Cardiac septum (tissue), 1 donor: Measurements from ENCODE around the gene MXRA8. TPM values are rescaled to one million over a fixed set of nuclear protein-coding genes. Genes with fewer than 3 reads are reported as not detected.
"Not testable (repeated sequence)": the region's sequence is repeated elsewhere in the genome, so short reads cannot be mapped to it uniquely, and the experiment has no call there.

Source experiments
- DNase-seq: peaks from one replicate; pipeline ENCODE4 v3.0.0-alpha.2; 2020; ENCODE audit warnings: low spot score
- intact Hi-C: fragments of 100-400 bp; cut with DNase I; formaldehyde crosslinking; loops from one replicate; pipeline ENCODE4 v1.14.0; 2022
- total RNA-seq: library from RNA; stranded (reverse); fragmentation: NEBNext Ultra II Directional; extraction: Animal tissue kit (Norgen Biotek cat#: 25700); gene quantifications from one replicate; pipeline ENCODE4 v1.2.1, GENCODE V29; 2021
- donor health status: DM: no; HTN: no; CAD: no.

The MXRA8 gene
- total RNA-seq, 1 donor from 2014 or later, result 30.5 TPM

DNA sequence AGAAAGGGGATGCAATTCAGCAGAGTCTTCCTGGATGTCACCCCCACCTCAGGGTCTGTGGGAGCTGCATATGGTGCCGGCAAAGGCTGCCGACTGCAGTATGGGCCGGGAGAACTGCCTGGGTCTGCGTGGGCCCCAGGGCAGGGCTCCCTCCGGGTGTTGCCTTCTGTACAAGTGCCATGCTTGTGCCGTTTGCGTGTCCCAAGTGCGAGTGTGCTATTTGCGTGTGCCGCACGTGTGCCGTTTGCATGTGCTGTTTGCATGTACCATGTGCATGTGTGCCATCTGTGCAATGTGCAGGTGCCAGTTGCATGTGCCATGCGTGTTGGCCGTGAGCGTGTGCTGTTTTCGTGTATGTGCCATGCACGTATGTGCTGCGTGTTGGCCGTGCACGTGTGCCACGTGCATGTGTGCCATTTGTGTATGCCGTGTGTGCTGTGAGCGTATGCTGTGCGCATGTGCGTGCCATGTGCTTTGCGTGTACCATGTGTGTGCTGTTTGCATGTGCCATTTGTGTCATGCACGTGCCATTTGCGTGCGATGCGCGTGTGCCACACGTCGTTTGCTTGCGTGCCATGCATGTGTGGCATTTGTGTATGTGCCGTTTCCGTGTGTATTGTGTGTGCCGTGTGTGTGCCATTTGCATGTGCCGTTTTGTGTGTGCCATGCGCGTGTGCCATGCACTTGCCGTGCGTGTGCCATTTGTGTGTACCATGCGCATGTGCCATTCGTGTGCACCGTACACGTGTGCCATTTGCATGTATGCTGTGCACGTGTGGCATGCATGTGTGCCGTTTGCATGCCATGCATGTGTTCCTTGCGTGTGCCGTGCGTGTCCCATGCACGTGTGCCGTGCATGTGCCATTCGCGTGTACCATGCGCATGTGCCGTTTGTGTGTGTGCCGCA is 28.8 kb downstream of the MXRA8 start:
- DNase-seq, result no peak
- intact Hi-C loops, result no loop called here

DNA sequence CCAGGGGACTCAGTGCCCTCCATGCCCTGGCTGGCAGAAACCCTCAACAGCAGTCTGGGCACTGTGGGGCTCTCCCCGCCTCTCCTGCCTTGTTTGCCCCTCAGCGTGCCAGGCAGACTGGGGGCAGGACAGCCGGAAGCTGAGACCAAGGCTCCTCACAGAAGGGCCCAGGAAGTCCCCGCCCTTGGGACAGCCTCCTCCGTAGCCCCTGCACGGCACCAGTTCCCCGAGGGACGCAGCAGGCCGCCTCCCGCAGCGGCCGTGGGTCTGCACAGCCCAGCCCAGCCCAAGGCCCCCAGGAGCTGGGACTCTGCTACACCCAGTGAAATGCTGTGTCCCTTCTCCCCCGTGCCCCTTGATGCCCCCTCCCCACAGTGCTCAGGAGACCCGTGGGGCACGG is 30.1 kb downstream of the MXRA8 start:
- DNase-seq, result no peak
- intact Hi-C loops, result no loop called here

DNA sequence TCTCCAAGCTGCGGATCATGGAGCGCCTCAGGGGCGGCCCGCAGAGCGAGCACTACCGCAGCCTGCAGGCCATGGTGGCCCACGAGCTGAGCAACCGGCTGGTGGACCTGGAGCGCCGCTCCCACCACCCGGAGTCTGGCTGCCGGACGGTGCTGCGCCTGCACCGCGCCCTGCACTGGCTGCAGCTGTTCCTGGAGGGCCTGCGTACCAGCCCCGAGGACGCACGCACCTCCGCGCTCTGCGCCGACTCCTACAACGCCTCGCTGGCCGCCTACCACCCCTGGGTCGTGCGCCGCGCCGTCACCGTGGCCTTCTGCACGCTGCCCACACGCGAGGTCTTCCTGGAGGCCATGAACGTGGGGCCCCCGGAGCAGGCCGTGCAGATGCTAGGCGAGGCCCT is 31.1 kb downstream of the MXRA8 start:
- intact Hi-C loops, result no loop called here

DNA sequence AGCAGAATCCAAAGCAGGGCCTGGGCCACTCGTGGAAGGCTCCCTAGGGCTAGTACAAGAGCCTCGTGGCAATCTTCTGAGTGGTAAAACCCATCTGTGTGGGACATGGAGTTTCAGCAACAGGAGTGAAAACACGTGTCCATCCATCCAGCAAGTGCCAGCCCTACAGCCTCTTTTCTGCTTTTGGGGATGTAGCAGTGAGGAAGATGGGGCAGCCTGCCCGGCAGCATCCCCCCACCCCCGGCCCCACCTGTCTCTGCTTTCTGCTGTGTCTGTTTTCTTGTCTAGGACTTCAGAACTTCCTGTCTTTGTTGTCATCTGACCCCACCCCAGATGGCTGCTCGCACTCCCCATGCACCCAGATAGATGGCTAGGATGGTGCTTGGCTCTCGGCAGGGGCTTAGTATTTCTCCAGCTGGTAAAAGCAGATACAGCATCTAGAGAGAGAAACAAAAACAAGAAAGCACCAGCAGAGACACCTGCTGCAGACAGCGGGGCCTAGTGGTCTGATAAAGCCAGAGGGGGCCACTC is 32.2 kb downstream of the MXRA8 start:
- intact Hi-C loops, result no loop called here
- no peak for DNase-seq

More for the DNA sequence above, 31.1 kb downstream of the MXRA8 start:
- no peak for DNase-seq

DNA sequence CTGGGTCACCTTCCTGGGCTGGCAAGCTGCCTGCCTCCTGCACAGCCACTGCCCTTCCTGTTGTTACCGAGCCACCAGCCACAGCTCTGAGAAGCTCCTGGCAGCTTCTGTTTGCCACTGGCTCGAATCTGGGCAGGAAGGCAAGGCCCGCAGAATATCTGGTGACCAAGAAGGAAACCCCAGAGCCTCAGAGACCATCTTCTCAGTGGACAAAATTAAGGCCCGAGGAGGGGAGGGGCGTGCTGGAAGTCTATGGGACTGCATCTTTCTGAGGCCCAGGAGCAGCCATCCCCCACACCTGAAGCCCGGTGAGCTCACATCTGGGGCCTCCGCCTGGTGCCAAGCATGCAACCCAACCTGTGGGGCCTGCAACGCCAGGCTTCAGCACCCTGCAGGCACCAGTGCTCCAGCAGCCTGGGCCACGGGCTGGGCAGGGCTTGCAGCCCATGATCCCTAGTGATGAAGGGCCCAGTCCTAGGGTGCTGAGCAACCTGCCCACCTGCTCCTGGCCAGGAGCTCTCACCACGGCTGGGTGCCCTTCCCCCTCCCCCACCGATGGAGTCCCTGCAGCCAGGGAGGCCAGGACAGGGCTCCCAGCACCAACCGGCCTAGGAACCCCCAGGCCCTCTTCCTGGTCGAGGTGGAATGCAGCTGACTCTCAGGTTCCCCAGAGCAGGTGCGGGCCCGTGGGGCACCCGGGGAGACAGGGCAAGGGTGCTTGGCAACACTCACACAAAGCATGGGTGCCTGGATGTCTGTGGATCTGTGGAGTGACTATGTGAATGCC is 32.9 kb downstream of the MXRA8 start:
- DNase-seq, result no peak
- intact Hi-C loops, result loop anchor here (2.0 kb wide), 1 partner anchor 21 kb away; no protein-coding TSS in a partner anchor

DNA sequence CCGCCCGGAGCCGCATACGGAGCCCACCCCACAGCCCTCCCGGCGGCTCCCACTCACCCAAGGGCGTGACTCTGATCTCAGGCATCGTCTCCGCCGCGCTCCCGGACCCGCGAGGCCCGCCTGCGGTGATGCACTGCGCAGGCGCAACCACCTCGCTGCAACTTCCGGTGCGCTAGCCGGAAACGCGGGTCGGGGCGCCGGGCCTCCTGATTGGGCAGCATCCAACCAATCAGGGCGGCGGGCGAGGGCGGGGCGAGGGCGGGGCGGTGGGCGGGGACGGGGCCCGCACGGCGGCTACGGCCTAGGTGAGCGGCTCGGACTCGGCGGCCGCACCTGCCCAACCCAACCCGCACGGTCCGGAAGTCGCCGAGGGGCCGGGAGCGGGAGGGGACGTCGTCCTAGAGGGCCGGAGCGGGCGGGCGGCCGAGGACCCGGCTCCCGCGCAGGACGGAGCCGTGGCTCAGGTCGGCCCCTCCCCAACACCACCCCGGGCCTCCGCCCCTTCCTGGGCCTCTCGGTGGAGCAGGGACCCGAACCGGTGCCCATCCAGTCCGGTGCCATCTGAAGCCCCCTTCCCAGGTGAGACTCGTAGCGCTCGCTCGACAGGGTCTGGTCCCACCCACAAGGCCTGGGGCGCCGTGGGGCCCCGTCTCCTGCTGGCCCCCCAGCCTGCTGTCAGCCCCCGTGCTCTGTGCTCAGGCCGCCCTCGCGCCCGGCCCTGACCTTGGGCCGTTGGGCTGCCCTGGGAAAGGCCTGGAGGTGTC is 33.6 kb downstream of the MXRA8 start, which contains the start of the genes CPTP and INTS11:
Gene CPTP (plus strand): TSS at position 279 of the 764 bp plus-strand sequence. CDS start 2,109 bp downstream, outside the sequence.
Gene INTS11 (minus strand): TSS at position 137 of the 764 bp plus-strand sequence. CDS start 52 bp downstream, at position 85.
- intact Hi-C loops, result loop anchor here (2.0 kb wide), 1 partner anchor 22 kb away; no protein-coding TSS in a partner anchor

DNA sequence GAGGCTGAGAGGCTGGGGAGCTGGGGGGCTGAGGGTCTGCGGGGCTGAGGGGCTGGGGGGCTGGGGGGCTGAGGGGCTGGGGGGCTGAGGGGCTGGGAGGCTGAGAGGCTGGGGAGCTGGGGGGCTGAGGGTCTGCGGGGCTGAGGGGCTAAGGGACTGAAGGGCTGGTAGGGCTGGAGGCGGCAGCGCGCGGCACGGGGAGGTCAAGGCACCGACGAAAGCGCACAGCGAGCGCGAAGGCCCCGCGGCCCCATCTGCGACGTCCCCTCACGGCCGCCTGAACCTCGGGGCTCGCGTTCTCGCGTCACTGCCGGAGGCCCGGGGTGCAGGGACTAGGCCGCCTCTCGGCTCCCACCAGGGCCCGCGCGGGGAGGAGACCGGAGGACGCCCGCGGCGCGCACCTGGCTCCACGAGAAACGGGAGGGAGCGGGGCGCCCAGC is 34.3 kb downstream of the MXRA8 start:
- intact Hi-C loops, result loop anchor here (2.0 kb wide), 1 partner anchor 23 kb away; no protein-coding TSS in a partner anchor

More for the DNA sequence above, 33.6 kb downstream of the MXRA8 start, which contains the start of the genes CPTP and INTS11:
- peak; percentile 97 for DNase-seq

DNA sequence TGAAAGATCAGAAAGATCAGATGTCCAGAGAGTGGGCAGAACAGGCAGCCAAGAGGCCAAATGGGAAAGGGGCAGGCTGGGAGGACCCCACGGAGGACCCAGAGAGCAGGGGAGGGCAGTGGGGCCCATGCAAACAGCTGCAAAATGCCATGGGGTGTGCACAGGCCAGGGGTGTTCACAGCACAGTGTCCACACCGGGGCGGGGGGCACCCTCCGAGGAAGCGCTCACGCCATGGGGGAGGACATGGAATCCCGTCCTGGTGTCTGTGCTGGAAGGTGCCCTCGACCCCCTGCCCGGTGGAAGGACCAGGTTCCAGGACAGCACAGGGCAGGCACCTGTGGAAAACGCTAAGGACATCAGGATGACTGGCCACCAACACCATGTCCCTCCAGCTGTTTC is 35.4 kb downstream of the MXRA8 start:
- DNase-seq, result no peak

More for the DNA sequence above, 34.3 kb downstream of the MXRA8 start:
- DNase-seq, result no peak

DNA sequence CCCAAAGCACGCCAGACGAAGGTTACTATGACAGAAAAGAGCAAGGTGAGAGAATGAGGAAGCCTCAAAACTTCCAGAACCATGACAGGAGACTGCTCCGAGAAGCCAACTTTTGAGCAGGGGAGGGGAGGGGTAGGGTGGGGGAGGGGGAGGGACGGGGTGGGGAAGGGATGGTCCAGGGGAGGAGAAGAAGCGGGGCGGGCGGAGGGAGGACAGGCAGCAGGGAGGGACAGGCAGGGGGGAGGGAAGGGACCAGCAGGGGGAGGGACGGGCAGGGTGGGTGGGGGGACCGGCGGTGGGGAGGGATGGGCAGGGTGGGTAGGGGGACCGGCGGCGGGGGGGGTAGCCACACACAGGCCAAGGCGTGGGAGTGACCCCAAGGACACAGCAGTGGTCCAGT is 35.9 kb downstream of the MXRA8 start:
- DNase-seq, result no peak
- intact Hi-C loops, result no loop called here

More for the DNA sequence above, 35.4 kb downstream of the MXRA8 start:
- intact Hi-C loops, result no loop called here

DNA sequence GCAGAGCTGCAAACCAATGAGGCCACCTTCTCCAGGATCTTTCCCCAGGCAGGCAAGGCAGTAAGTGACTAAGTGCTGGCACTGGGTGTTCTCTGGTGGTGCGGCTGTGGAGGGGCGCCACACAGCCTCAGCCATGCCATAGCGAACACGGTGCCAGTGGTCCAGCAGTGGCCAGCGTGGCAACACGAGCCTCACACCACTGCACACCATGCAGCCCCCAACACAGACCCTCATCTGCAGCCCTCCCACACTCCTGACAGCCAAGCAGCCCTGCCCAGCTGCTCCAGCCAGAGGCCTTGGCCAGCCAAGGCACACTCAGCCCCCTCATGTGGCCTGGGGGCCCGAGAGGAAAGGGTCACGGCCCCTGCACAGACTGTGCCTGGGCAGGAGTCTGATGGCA is 36.9 kb downstream of the MXRA8 start:
- intact Hi-C loops, result no loop called here
- DNase-seq, result no peak

DNA sequence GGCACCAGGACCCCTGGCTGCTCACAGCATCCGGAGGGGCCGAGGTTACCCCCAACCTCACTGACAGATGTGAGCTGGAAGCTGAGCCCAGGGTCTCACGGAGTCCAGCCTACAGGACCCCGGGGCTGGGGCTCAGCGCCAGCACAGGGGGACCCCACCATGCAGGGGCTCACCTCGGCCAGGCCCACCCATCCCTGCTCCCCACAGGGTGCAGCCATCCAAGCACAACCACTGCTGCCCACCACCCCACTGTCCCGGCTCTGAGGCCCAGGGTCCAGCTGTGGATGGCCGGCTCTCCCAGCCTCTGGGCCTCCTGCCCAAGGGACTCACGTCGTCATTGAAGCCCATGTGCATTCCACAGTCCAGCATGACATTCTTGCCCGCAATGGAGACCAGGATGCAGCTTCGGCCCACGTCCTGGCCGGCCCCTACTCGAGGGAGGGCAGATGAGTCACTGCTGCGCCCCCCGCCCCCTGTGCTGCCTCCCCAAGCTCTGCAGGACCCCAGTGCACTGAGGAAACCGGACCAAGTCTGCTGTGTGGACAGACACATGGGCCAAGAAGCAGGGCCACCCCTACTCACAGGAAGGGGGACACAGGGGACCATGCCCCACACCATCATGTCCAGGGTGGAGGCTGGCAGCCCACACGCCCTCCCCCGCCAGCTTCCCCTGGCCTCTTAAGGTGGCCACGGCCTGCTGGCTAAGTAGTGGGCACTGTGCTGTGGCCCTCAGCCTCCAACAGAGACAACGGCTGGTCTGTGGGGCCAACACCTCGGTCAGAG is 37.5 kb downstream of the MXRA8 start:
- intact Hi-C loops, result no loop called here
- no peak for DNase-seq

DNA sequence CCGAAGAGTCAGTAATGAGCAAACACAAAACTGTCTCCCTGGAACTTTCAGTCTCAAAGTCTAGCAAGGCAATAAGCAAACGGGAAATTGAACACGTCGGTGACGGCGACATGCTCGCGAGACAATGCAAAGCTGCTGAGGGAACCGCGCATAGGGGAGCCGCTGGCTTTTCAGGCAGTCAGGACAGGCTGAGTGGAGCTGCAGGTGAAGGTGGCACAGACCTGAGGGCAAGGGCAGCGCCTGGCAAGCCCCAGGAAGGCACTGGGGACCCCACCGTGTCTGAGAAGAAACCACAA is 38.8 kb downstream of the MXRA8 start:
- intact Hi-C loops, result no loop called here
- DNase-seq, result no peak

DNA sequence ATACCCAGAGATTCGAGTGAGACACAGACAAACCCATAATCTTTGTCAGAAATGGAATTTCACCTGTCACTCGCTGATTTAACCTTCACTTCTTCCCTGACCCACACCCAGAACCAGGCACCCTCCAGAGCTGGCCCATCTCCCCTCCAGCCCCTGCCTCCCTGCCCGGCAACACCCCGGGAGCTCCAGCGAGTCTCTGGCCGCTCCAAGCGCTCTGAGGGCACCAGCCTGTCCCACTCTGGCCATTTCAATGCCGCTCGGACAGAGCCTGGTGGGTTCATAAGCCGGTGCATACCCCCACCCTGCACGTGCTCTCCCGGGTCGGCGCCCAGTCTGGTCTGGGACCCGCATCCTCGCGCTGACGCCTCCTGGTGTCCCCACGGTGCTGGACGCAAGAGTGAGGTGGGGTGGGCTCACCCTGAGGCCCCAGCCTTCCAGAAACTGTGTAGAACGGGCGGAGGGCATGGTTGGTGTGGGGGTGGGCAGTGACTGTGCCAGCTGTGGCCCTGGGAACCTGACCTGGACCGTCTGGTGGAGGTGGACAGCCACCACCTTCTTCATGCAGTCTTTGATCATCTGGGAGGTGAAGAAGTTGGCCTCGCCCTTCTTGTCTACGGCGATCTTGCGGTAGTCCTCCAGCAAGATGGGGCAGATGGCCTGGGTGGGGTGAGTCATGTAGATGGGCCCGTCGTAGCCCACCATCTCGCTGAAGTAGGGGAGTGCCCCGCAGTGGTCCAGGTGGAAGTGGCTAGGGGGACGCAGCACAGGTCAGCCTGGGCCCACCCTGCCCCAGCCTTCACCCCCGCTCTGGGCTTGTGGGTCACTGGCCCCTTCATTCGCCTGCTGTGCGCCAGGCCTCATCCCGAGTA is 39.3 kb downstream of the MXRA8 start:
- DNase-seq, result no peak
- intact Hi-C loops, result no loop called here

DNA sequence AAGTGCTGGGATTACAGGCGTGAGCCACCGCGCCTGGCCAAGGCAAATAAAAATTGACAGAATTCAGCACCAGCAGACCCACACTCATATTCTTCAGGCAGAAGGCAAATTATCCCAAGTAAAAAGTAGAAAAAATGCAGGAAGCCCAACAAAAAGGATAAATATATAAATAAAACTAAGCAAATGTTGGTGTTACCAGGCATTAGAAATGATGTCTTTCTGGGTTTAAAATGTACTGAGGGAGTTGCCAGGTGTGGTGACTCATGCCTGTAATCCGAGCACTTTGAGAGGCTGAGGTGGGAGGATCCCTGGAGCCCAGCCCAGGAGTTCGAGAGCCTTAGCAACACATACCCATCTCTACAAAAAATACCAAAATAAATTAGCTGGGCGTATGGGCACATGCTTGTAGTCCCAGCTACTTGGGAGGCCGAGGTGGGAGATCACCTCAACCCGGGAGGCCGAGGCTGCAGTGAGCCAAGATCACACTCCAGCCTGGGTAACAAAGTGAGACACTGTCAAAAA is 40.2 kb downstream of the MXRA8 start:
- intact Hi-C loops, result no loop called here
- DNase-seq, result no peak

DNA sequence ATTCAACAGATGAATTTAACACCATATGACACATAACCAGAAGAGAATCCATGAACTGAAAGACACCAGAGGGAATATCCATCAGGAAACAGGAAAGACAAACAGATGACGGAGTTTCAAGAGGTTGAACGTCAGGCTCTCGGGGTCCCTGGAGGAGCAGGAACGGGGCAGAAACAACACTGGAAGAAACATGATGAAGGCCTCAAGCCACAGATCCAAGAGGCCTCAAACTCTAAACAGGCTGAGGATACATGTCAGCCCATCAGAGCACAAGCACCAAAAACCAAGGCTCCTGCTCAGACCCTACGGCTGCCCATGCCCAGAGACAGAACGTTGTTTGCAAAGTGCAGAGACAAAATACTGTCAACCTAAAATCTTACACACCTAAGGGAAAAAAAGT is 40.9 kb downstream of the MXRA8 start:
- intact Hi-C loops, result no loop called here

DNA sequence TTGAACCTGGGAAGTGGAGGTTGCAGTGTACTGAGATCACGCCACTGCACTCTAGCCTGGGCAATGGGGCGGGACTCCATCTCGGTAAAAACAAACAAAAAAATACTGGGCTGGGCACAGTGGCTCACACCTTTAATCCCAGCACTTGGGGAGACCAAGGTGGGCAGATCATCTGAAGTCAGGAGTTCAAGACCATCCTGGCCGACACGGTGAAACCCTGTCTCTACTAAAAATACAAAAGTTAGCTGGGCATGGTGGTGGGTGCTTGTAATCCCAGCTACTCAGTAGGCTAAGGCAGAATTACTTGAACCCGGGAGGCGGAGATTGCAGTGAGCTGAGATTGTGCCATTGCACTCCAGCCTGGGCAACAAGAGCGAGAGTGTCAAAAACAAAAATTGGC is 42.2 kb downstream of the MXRA8 start:
- intact Hi-C loops, DNase-seq: not testable (repeated sequence)

More for the DNA sequence above, 40.9 kb downstream of the MXRA8 start:
- no peak for DNase-seq

DNA sequence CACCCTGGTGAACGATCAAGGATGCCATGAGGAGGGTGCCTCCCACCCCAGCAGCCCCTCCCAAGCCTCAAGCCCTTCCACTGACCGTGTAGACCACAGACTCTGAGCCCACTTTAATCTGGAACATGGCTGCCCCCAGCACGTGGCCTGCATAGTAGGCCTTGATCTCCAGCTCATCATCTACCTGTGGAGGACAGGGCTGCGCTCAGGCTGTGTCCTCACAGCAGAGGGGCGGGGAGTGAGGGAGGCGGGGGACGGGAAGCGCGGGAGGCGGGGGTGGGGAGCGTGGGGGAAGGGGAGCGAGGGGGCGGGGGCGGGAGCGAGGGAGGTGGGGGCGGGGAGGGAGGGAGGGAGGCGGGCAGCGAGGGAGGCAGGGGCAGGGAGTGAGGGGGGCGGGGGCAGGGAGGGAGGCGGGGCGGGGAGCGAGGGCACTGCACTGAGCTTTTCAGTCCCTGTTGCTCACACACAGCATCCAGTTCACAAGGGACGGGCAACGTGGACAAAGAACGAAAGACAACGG is 42.9 kb downstream of the MXRA8 start:
- intact Hi-C loops, result no loop called here
- no peak for DNase-seq
